CD14-positive monocyte (primary cell): ENCODE data around the gene CLIC1. TPM values are rescaled to one million over a fixed set of nuclear protein-coding genes. Genes with fewer than 3 reads are reported as not detected.

Source experiments
- DNase-seq, 3 donors: peaks; one replicate each; pipeline ENCODE4 v3.0.0-alpha.2; 2011 to 2022
- H2AFZ ChIP-seq: 2 replicates; pipeline ENCODE4 v1.6.0; 2012; ENCODE audit warnings: mild to moderate bottlenecking, low read depth, low read length, inconsistent platforms; ENCODE audit not compliant: insufficient read depth, poor library complexity, severe bottlenecking
- H3K27ac ChIP-seq, 2 donors: 1 replicate in 1 of 2; 2 replicates in 1 of 2; pipeline ENCODE4 v1.5.1; 2012 to 2013; ENCODE audit warnings: low read length in 2 of 2, control low read depth in 1 of 2, inconsistent platforms in 1 of 2, low read depth in 1 of 2, mild to moderate bottlenecking in 1 of 2
- H3K27me3 ChIP-seq, 2 donors: one replicate each; pipeline versions ENCODE4 v1.6.0 to v1.6.1; 2011 to 2013; ENCODE audit warnings: low read length in 2 of 2; ENCODE audit not compliant: control insufficient read depth in 2 of 2, insufficient read depth in 2 of 2
- H3K36me3 ChIP-seq, 2 donors: replicated peaks in 1 of 2; 1 replicate in 1 of 2; 2 replicates in 1 of 2; pipeline versions ENCODE4 v1.5.1 to v1.6.1; 2012 to 2013; ENCODE audit warnings: low read length in 2 of 2, control low read depth in 1 of 2, inconsistent platforms in 1 of 2, mild to moderate bottlenecking in 1 of 2; ENCODE audit not compliant: insufficient read depth in 2 of 2, control insufficient read depth in 1 of 2
- H3K4me1 ChIP-seq, 2 donors: 1 replicate in 1 of 2; 2 replicates in 1 of 2; pipeline versions ENCODE4 v1.5.1 to v1.6.1; 2012 to 2013; ENCODE audit warnings: low read length in 2 of 2, control low read depth in 1 of 2, inconsistent platforms in 1 of 2, mild to moderate bottlenecking in 1 of 2, moderate library complexity in 1 of 2; ENCODE audit not compliant: insufficient read depth in 2 of 2, control insufficient read depth in 1 of 2
- H3K4me2 ChIP-seq: replicated peaks from 2 replicates; pipeline ENCODE3; 2012; ENCODE audit warnings: low read length, moderate library complexity, mild to moderate bottlenecking; ENCODE audit not compliant: poor library complexity, severe bottlenecking; ENCODE audit errors: extremely low read depth
- H3K4me3 ChIP-seq, 3 experiments: fragments of 200-600 bp in 1 of 3; sonication (generic) in 1 of 3; replicated peaks in 1 of 3; 1 replicate in 2 of 3; 2 replicates in 1 of 3; pipeline ENCODE4 v1.5.1; 2011 to 2013; ENCODE audit warnings: low read length in 3 of 3, mild to moderate bottlenecking in 3 of 3, control low read depth in 2 of 3, low read depth in 2 of 3, inconsistent platforms in 1 of 3, moderate library complexity in 1 of 3
- H3K79me2 ChIP-seq: 2 replicates; pipeline ENCODE4 v1.6.0; 2012; ENCODE audit warnings: mild to moderate bottlenecking, control low read depth, inconsistent platforms, low read length, moderate library complexity; ENCODE audit not compliant: insufficient read depth
- H3K9ac ChIP-seq: 2 replicates; pipeline ENCODE4 v1.6.0; 2017; ENCODE audit warnings: low read length, mild to moderate bottlenecking; ENCODE audit not compliant: insufficient read depth, poor library complexity, severe bottlenecking
- H3K9me3 ChIP-seq, 2 donors: replicated peaks in 1 of 2; 1 replicate in 1 of 2; 2 replicates in 1 of 2; pipeline versions ENCODE4 v1.5.1 to v1.6.1; 2012 to 2013; ENCODE audit warnings: low read length in 2 of 2, control low read depth in 1 of 2; ENCODE audit not compliant: control insufficient read depth in 1 of 2, insufficient read depth in 1 of 2
- H4K20me1 ChIP-seq: 2 replicates; pipeline ENCODE4 v1.6.0; 2012; ENCODE audit warnings: mild to moderate bottlenecking, low read length, control low read depth, moderate library complexity; ENCODE audit not compliant: insufficient read depth
- H3K27ac Mint-ChIP-seq, 7 donors: one replicate each; pipeline ENCODE4 v1.8.0; 2020; ENCODE audit warnings: mild to moderate bottlenecking in 7 of 7, mixed read lengths in 7 of 7, moderate library complexity in 6 of 7, inconsistent platforms in 2 of 7
- H3K27me3 Mint-ChIP-seq, 3 donors: one replicate each; pipeline ENCODE4 v1.8.0; 2021 to 2022; ENCODE audit warnings: low read depth in 3 of 3, mild to moderate bottlenecking in 3 of 3, mixed read lengths in 3 of 3, moderate library complexity in 3 of 3, inconsistent platforms in 1 of 3
- H3K36me3 Mint-ChIP-seq, 2 donors: one replicate each; pipeline ENCODE4 v1.8.0; 2020; ENCODE audit warnings: mixed read lengths in 2 of 2, inconsistent platforms in 1 of 2, mild to moderate bottlenecking in 1 of 2
- H3K4me1 Mint-ChIP-seq: one replicate; pipeline ENCODE4 v1.8.0; 2020; ENCODE audit warnings: mild to moderate bottlenecking, mixed read lengths
- H3K4me3 Mint-ChIP-seq, 2 donors: one replicate each; pipeline ENCODE4 v1.8.0; 2020; ENCODE audit warnings: mild to moderate bottlenecking in 2 of 2, mixed read lengths in 2 of 2, moderate library complexity in 1 of 2
- H3K9me3 Mint-ChIP-seq, 7 donors: one replicate each; pipeline ENCODE4 v1.8.0; 2020 to 2022; ENCODE audit warnings: mixed read lengths in 7 of 7, mild to moderate bottlenecking in 6 of 7, moderate library complexity in 6 of 7, inconsistent platforms in 2 of 7
- whole genome bisulfite sequencing: methylation state at CpG from one replicate; pipeline ENCODE4 v1.1.5; 2013; ENCODE audit warnings: missing lambda C conversion rate; ENCODE audit not compliant: insufficient coverage; 5-methylcytosine and 5-hydroxymethylcytosine counted together
- intact Hi-C, 2 donors: fragments of 100-400 bp; cut with micrococcal nuclease; formaldehyde crosslinking; loops; one replicate each; pipeline versions ENCODE4 v1.15.0 to v1.15.1; 2023
- polyA plus RNA-seq, 3 donors: library from polyadenylated mRNA; depleted of rRNA in 1 of 3; unstranded in 2 of 3; stranded (reverse) in 1 of 3; fragments of 300-500 nt in 2 of 3; fragments of >200 nt in 1 of 3; fragmentation: Illumina TruSeq in 2 of 3; gene quantifications; 1 replicate in 2 of 3; 2 replicates in 1 of 3; pipeline ENCODE4 v1.2.3, GENCODE V29; 2012 to 2021
- TF ChIP-seq, protein P1 (sequence below): fragments of 200-600 bp; IDR thresholded peaks from one replicate; pipeline ENCODE4 v1.8.0; 2022; ENCODE audit warnings: antibody characterized with exemption, mild to moderate bottlenecking

The CLIC1 gene
- polyA plus RNA-seq, 3 donors: 676 to 1,304 (median 1,196) TPM

- intact Hi-C loops: loop anchor here in 1 of 2 donors (2.0 to 5.0 kb wide), 2 partner anchors 24 to 36 kb away; partner anchors contain the start of genes CSNK2B and LY6G5B
- H3K9me3 Mint-ChIP-seq: no peaks in the 10 kb centered on the region
- Histone ChIP-seq H3K27me3 (no peaks in the 10 kb centered on the region), H4K20me1 (peaks cover 24% of the 10 kb centered on the region), H3K4me1 (peaks cover 20 to 26% of the 10 kb centered on the region in 2 donors), H3K36me3 (peaks cover 16 to 32% of the 10 kb centered on the region in 2 donors), H3K27ac (peak within 1 kb of the TSS; percentile 94 to 96), H2AFZ (peak within 1 kb of the TSS; percentile 76), H3K9ac (peak within 1 kb of the TSS; percentile 82), H3K79me2 (peaks cover 45% of the 10 kb centered on the region), H3K9me3 (no peaks in the 10 kb centered on the region), H3K4me3 (peak within 1 kb of the TSS; percentile 92 to 98 (median 97)), H3K4me2 (peak within 1 kb of the TSS; percentile 85)
- H3K27me3 Mint-ChIP-seq: peaks cover 0 to 1% (median 0%) of the 10 kb centered on the region in 3 donors
- H3K4me1 Mint-ChIP-seq: peaks cover 23% of the 10 kb centered on the region
- WGBS: under 1% methylated on average over 53 of the region's 54 CpGs
- H3K4me3 Mint-ChIP-seq: peak within 1 kb of the TSS; percentile 98 to 100
- peak within 1 kb of the TSS; percentile 99 to 100 (median 99) for H3K27ac Mint-ChIP-seq
- peaks cover 16 to 31% of the 10 kb centered on the region in 2 donors for H3K36me3 Mint-ChIP-seq
- TF ChIP-seq, protein P1, sequence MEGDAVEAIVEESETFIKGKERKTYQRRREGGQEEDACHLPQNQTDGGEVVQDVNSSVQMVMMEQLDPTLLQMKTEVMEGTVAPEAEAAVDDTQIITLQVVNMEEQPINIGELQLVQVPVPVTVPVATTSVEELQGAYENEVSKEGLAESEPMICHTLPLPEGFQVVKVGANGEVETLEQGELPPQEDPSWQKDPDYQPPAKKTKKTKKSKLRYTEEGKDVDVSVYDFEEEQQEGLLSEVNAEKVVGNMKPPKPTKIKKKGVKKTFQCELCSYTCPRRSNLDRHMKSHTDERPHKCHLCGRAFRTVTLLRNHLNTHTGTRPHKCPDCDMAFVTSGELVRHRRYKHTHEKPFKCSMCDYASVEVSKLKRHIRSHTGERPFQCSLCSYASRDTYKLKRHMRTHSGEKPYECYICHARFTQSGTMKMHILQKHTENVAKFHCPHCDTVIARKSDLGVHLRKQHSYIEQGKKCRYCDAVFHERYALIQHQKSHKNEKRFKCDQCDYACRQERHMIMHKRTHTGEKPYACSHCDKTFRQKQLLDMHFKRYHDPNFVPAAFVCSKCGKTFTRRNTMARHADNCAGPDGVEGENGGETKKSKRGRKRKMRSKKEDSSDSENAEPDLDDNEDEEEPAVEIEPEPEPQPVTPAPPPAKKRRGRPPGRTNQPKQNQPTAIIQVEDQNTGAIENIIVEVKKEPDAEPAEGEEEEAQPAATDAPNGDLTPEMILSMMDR: no peak
- DNase-seq: peak; percentile 96 to 97 (median 96)
Measured at GRCh38 chr6:31702819-31703716, 33.3 kb downstream of the CLIC1 start, which contains the start of gene ABHD16A. Gene ABHD16A, minus strand, starts transcription at chr6:31703324. Its CDS starts 43 bp downstream, at chr6:31703281.

DNA sequence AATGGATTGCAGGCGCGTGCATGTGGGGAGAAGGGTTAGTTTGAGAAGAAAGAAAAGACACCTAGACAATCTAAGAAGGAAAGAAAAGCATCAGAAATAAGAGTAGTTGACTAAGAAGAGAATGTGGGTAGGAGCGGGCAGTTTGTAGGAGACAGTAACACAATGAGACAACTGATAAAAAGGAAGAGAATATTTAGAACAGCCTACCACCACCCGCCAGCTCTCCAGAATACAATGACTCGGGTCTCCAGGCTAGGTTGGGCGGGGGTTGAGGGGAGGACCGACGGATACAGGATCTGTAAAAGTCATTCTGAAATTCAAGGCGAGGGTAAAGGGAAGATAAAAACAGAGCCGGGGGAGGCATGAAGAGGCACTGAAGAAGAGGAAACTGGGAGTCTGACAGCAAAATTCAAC, 33.9 kb downstream of the CLIC1 start:
- H3K4me1 ChIP-seq: peaks cover 20 to 26% of the 10 kb centered on the region in 2 donors
- intact Hi-C loops: loop anchor here in 1 of 2 donors (2.0 to 5.0 kb wide), 2 partner anchors 24 to 35 kb away; partner anchors contain the start of genes CSNK2B and LY6G5B

More for the DNA sequence above, 33.9 kb downstream of the CLIC1 start:
- Histone ChIP-seq H3K27me3 (no peaks in the 10 kb centered on the region), H2AFZ (peak overlapping the region; percentile 76), H3K27ac (peak overlapping the region; percentile 94 to 96), H3K79me2 (peaks cover 51% of the 10 kb centered on the region), H3K9ac (peak overlapping the region; percentile 82), H3K4me3 (peak overlapping the region; percentile 92 to 98 (median 97)), H3K4me2 (peak overlapping the region; percentile 85), H4K20me1 (peaks cover 31% of the 10 kb centered on the region), H3K9me3 (no peaks in the 10 kb centered on the region), H3K36me3 (peaks cover 19 to 39% of the 10 kb centered on the region in 2 donors)
- H3K4me1 Mint-ChIP-seq: peaks cover 27% of the 10 kb centered on the region
- H3K9me3 Mint-ChIP-seq: no peaks in the 10 kb centered on the region
- DNase-seq: peak in 1 of 3 donors; percentile 27
- 0% methylated on average over 5 of the region's 10 CpGs for WGBS
- peak overlapping the region; percentile 99 to 100 (median 99) for H3K27ac Mint-ChIP-seq
- peaks cover 21 to 37% of the 10 kb centered on the region in 2 donors for H3K36me3 Mint-ChIP-seq
- peak overlapping the region; percentile 98 to 100 for H3K4me3 Mint-ChIP-seq
- H3K27me3 Mint-ChIP-seq: peaks cover 0 to 1% (median 0%) of the 10 kb centered on the region in 3 donors
- TF ChIP-seq, protein P1: no peak
